DMS153 treated with DMSO at 0.1 percent for 48 hours (cell line): Measurements from ENCODE around the gene VWA5B1.
"Not testable (repeated sequence)": the region's sequence is repeated elsewhere in the genome, so short reads cannot be mapped to it uniquely, and the experiment has no call there.

ENCODE experiments used
- DNase-seq: peaks from one replicate; lab custom pipeline; 2025; ENCODE audit not compliant: unreplicated experiment; lab: John Stamatoyannopoulos, UW

Gene VWA5B1

DNA sequence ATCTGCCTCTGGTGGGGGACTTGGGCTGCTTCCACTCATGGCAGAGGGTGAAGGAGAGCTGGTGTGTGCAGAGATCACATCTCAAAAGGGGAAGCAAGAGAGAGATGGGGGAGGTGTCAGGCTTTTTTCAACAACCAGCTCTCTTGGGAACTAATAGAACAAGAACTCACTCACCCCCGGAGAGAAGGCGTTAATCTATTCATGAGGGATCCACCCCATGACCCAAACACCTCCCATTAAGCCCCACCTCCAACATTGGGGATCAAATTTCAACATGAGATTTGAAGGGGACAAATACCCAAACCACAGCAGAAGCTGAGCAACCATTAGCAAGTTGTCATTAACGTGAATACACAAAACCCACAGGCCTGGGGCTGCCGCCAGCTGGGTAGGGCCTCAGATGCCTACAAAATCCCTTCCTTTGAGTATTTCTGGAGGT, 12.0 kb upstream of the VWA5B1 start:
- DNase-seq: no peak

- DNase-seq: no peak
Observed at GRCh38 chr1:20279509-20279908, 11.2 kb upstream of the VWA5B1 start.

DNA sequence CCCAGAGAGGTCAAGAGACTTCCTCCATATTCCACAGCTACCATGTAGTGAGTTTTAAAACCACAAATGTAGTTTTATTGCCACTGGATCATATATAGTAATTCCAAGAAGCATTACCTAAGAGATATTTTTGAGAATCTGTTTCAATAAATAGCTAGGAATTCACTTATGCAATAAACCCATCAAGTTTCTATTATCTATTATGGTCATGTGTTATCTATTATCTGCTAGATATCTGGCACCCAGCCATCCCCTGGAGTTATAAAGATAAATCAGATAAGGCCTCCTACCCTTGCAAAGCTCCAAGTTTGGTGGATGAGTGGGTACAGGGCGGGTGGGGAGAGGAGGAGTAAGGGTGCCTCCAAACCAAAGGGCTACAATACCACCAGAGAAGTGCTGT, 10.3 kb upstream of the VWA5B1 start:
- no peak for DNase-seq

DNA sequence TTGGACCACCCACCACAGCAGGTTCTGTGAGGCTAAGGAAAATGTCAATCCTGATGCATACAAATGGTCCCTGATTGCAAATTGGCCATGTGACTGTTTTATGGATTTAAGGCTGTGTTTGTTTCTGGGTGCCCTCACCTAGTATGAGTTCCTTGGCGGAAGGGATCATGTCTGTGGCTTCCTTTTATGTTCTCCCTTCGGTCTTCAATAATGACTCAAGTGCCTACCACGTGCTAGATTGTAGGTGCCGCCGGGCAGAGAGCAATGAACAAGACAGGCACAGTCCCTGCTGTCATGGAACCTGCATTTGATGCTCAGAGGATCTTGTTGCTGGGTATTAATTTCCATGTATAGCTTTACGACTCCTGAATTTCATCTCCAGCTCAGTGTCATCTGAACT, 9.8 kb upstream of the VWA5B1 start:
- DNase-seq: no peak

GRCh38 chr1:20281801-20282200, 8.9 kb upstream of the VWA5B1 start:
- DNase-seq: no peak

GRCh38 chr1:20282533-20282932, 8.1 kb upstream of the VWA5B1 start:
- DNase-seq: no peak

- DNase-seq: no peak
Observed at GRCh38 chr1:20284046-20284445, 6.6 kb upstream of the VWA5B1 start.

DNA sequence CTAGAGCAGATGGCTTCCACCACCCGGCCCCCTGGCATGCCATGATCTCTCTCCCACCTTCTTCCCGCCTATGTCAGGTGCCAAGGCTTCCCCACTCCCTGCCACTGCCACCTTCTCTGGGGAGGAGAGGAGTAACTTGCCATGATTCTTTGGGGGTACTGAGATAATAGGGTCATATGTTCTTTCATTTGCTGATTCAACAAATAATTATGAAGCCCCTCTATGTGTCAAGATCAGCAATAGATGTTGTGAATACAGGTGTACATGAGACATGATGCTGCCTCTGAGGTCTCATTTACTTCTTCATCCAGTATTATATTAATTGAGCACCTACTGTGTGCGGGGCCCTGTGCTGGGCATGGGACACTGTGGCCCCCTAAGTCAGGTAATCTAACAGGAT, 6.0 kb upstream of the VWA5B1 start:
- no peak for DNase-seq

- no peak for DNase-seq
Observed at GRCh38 chr1:20285510-20285909, 5.2 kb upstream of the VWA5B1 start.

DNA sequence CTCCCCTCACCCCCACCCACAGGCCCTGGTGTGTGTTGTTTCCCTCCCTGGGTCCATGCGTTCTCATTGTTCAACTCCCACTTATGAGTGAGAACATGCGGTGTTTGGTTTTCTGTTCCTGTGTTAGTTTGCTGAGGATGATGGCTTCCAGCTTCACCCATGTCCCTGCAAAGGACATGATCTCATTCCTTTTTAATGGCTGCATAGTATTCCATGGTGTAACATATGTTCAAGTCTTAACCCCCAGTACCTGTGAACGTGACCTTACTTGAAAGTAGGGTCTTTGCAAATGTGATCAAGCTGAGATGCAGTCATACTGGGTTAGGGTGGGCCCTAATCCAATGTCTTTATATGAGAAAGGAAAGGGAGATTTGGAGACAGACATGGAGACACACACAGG, 3.0 kb upstream of the VWA5B1 start:
- not testable (repeated sequence) for DNase-seq

DNA sequence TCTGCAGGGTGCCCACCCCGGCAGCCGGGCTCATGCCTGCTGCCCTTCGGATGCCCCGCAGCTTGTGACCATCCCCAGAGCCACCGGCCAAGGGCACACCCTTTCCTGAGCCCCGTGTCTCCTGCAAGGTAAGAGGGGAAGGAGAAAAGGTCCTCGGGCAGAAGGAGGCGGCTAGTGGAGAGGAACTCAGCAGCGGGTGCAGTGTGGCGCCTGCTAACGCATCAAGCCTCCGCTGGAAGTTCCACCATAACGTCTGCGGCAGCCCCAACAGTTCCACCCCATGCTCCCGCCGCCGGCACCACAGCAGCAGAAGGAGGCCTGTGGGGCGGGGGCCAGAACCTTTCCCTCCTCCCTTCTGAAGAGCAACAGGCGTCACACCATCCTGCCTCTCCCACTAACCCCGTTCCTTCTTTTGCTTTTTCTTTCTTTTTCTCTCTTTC, 990 bp downstream of the VWA5B1 start:
- DNase-seq: no peak

GRCh38 chr1:20298626-20299025, 8.0 kb downstream of the VWA5B1 start:
- no peak for DNase-seq

- no peak for DNase-seq
Observed at GRCh38 chr1:20301463-20302107, 10.9 kb downstream of the VWA5B1 start.

DNA sequence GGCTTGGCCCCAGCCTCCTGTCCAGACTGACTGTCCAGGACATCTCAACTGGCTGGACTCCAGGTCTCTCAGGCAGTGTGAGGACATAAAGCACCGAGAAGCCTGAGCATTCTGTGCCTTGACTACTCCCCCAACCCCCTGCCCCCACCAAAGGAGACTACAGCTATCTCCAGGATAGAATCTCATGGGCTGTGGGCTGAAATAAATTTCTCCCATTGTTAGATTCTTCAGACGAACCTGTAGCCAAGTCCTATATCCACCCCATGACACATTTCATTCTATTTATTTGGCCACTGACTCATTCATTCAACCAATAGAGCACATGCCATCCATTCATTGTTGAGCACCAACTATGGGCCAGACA, 11.4 kb downstream of the VWA5B1 start:
- no peak for DNase-seq

GRCh38 chr1:20307026-20307425, 16.4 kb downstream of the VWA5B1 start:
- no peak for DNase-seq

DNA sequence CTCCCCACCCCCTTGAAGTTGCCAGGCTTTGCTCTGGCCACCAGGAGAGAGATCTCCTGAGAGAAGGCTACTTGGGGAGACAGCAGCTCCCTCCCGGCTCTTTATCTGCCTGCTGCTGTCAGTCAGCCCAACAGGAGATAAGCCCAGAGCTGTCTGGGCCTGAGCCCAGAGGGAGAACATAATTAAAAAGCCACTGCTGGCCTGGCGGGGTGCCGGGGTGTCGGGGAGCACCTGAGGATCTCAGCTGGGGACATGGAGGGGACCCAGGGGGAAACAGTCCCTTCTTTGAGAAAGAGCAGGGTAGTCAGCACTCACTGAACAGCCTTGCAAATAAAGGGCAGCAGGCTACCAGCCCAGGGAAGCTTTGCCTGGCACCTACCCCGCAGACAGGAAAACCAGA, 17.9 kb downstream of the VWA5B1 start:
- no peak for DNase-seq

DNA sequence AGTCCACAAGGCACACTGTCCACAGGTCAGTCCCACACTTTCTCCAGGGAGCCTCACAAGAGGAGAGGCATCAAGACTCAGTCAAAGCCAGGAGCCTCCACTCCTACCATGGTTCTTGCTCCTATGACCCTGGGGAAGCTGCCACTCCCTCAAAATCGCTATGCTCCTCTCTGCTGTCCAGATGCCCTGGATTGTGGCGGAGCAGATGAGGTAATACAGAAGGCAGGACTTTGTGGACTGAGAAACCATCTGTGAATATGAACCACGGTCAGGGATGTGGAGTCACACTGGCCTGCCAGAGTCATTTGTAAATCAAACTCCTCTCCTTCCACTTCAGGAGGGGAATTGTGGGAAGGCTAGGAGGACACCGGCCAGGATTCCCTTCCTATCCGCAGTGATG, 20.6 kb downstream of the VWA5B1 start:
- no peak for DNase-seq

DNA sequence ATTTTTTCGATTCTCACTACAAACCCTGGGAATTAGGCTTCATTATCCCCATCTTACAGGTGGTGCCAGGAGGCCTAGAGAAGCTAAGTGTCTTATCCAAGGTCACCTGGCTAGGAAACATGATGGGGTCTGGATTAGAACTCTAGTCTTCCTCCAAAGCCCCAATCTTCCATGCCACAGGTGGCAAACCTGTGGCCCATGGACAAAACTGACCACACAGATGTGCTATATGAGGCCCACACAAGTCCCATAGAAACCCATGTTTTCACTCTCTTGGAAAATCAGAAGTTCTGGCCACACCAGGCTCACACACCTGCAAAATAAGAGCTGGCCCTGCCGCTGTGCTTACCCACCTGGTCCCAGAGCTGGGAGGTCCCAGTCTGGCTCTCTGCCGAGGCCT, 21.6 kb downstream of the VWA5B1 start:
- no peak for DNase-seq

GRCh38 chr1:20312818-20313217, 22.1 kb downstream of the VWA5B1 start:
- no peak for DNase-seq

- no peak for DNase-seq
Observed at GRCh38 chr1:20317471-20317870, 26.8 kb downstream of the VWA5B1 start.

- DNase-seq: no peak
Observed at GRCh38 chr1:20318521-20318920, 27.8 kb downstream of the VWA5B1 start.

- no peak for DNase-seq
Observed at GRCh38 chr1:20318971-20319370, 28.3 kb downstream of the VWA5B1 start.

- DNase-seq: no peak
Observed at GRCh38 chr1:20319456-20320220, 29.0 kb downstream of the VWA5B1 start.
